IPS-NIHi7 (cell line): ENCODE data around the gene GPR34.

ENCODE experiments used
- DNase-seq: peaks from one replicate; pipeline ENCODE4 v3.0.0; 2012; ENCODE audit warnings: mixed read lengths; ENCODE audit errors: extremely low spot score

GPR34 gene

GRCh38 chrX:41734530-41734929 lies 45.8 kb downstream of the GPR34 start:
- peak; percentile 27 for DNase-seq

DNA sequence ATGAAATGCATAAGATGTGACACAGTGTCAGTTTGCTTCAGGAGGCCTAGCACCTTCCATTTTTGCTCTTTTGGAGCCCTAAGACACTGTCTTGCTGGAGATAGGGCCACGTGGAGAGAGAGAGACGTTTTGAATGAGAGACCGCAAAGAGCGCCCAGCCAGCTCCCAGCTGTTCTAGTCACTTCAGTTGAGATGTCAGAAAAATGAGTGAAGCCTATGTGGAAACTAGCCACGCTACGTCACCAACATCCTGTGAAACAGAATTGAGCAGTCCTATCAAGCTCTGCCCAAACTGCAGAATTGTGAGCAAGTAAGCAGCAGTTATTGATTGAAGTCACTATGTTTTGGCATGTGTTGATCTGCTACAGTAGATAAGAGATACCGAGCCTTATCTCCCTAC lies 48.3 kb downstream of the GPR34 start:
- no peak for DNase-seq

DNA sequence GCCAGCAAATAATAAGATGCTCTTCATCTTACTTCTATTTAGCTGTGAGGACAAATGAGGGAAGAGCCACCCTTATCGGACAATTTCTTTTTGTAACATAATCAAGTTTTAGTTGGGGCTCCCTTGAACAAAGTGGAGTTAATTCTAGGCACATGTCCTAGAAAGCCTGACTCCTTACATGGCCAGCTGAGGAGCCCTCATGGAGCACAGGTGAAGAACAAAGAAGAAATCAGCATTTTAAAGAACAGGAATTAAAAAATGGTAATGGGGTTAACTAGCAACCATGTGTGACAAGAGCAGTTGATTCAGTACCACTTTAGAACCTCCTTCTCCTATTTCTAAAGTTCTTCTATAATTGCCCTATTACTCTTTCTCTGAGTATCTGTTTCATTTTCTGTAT lies 51.1 kb downstream of the GPR34 start:
- DNase-seq: no peak
